ENCODE results near the gene CACNA2D3.

The CACNA2D3 gene

GRCh38 chr3:54349691-54350090 is 227.3 kb downstream of the CACNA2D3 start:
- Histone ChIP-seq H3K9me3 (ENCODE audit: control insufficient read depth in 2 of 2, low read length in 2 of 2) (no peaks in the 10 kb centered on the region), H3K27me3 (ENCODE audit: control insufficient read depth in 1 of 2, insufficient read depth in 2 of 2, low read length in 2 of 2) (no peaks in the 10 kb centered on the region), H3K4me3 (ENCODE audit: low read length in 2 of 2) (no peak overlapping the region), H3K36me3 (ENCODE audit: control insufficient read depth in 2 of 2, insufficient read depth in 2 of 2, low read length in 2 of 2) (no peaks in the 10 kb centered on the region), H3K27ac (ENCODE audit: low read length) (no peak overlapping the region), H3K4me1 (ENCODE audit: control insufficient read depth, insufficient read depth, low read length) (no peaks in the 10 kb centered on the region), H3K9ac (ENCODE audit: low read length in 2 of 2) (no peak overlapping the region)

GRCh38 chr3:54353546-54353945 is 231.2 kb downstream of the CACNA2D3 start:
- Histone ChIP-seq H3K9me3 (ENCODE audit: control insufficient read depth in 2 of 2, low read length in 2 of 2) (no peaks in the 10 kb centered on the region), H3K9ac (ENCODE audit: low read length in 2 of 2) (no peak overlapping the region), H3K4me3 (ENCODE audit: low read length in 2 of 2) (no peak overlapping the region), H3K27me3 (ENCODE audit: control insufficient read depth in 1 of 2, insufficient read depth in 2 of 2, low read length in 2 of 2) (no peaks in the 10 kb centered on the region), H3K36me3 (ENCODE audit: control insufficient read depth in 2 of 2, insufficient read depth in 2 of 2, low read length in 2 of 2) (no peaks in the 10 kb centered on the region), H3K4me1 (ENCODE audit: control insufficient read depth, insufficient read depth, low read length) (peaks cover 11% of the 10 kb centered on the region), H3K27ac (ENCODE audit: low read length) (no peak overlapping the region)

GRCh38 chr3:54353946-54354345 is 231.6 kb downstream of the CACNA2D3 start:
- no peak overlapping the region for H3K4me3 ChIP-seq (ENCODE audit: low read length in 2 of 2)
- no peaks in the 10 kb centered on the region for H3K36me3 ChIP-seq (ENCODE audit: control insufficient read depth in 2 of 2, insufficient read depth in 2 of 2, low read length in 2 of 2)
- H3K27me3 ChIP-seq (ENCODE audit: control insufficient read depth in 1 of 2, insufficient read depth in 2 of 2, low read length in 2 of 2) = no peaks in the 10 kb centered on the region
- no peak overlapping the region for H3K27ac ChIP-seq (ENCODE audit: low read length)
- no peak overlapping the region for H3K9ac ChIP-seq (ENCODE audit: low read length in 2 of 2)
- H3K9me3 ChIP-seq (ENCODE audit: control insufficient read depth in 2 of 2, low read length in 2 of 2) = no peaks in the 10 kb centered on the region
- H3K4me1 ChIP-seq (ENCODE audit: control insufficient read depth, insufficient read depth, low read length) = peaks cover 11% of the 10 kb centered on the region

- no peak overlapping the region for H3K4me3 ChIP-seq (ENCODE audit: low read length in 2 of 2)
- H3K27me3 ChIP-seq (ENCODE audit: control insufficient read depth in 1 of 2, insufficient read depth in 2 of 2, low read length in 2 of 2) = no peaks in the 10 kb centered on the region
- H3K9me3 ChIP-seq (ENCODE audit: control insufficient read depth in 2 of 2, low read length in 2 of 2) = no peaks in the 10 kb centered on the region
- no peak overlapping the region for H3K27ac ChIP-seq (ENCODE audit: low read length)
- no peak overlapping the region for H3K9ac ChIP-seq (ENCODE audit: low read length in 2 of 2)
- H3K36me3 ChIP-seq (ENCODE audit: control insufficient read depth in 2 of 2, insufficient read depth in 2 of 2, low read length in 2 of 2) = no peaks in the 10 kb centered on the region
- peaks cover 17% of the 10 kb centered on the region for H3K4me1 ChIP-seq (ENCODE audit: control insufficient read depth, insufficient read depth, low read length)
Observed at GRCh38 chr3:54355800-54356199, 233.4 kb downstream of the CACNA2D3 start.

GRCh38 chr3:54356261-54357045 is 234.1 kb downstream of the CACNA2D3 start:
- H3K4me1 ChIP-seq (ENCODE audit: control insufficient read depth, insufficient read depth, low read length) = peaks cover 17% of the 10 kb centered on the region
- no peaks in the 10 kb centered on the region for H3K9me3 ChIP-seq (ENCODE audit: control insufficient read depth in 2 of 2, low read length in 2 of 2)
- H3K9ac ChIP-seq (ENCODE audit: low read length in 2 of 2) = no peak overlapping the region
- H3K27ac ChIP-seq (ENCODE audit: low read length) = no peak overlapping the region
- H3K4me3 ChIP-seq (ENCODE audit: low read length in 2 of 2) = no peak overlapping the region
- no peaks in the 10 kb centered on the region for H3K36me3 ChIP-seq (ENCODE audit: control insufficient read depth in 2 of 2, insufficient read depth in 2 of 2, low read length in 2 of 2)
- no peaks in the 10 kb centered on the region for H3K27me3 ChIP-seq (ENCODE audit: control insufficient read depth in 1 of 2, insufficient read depth in 2 of 2, low read length in 2 of 2)

GRCh38 chr3:54357301-54357700 is 234.9 kb downstream of the CACNA2D3 start:
- H3K27me3 ChIP-seq (ENCODE audit: control insufficient read depth in 1 of 2, insufficient read depth in 2 of 2, low read length in 2 of 2) = no peaks in the 10 kb centered on the region
- no peak overlapping the region for H3K27ac ChIP-seq (ENCODE audit: low read length)
- peaks cover 17% of the 10 kb centered on the region for H3K4me1 ChIP-seq (ENCODE audit: control insufficient read depth, insufficient read depth, low read length)
- no peak overlapping the region for H3K4me3 ChIP-seq (ENCODE audit: low read length in 2 of 2)
- H3K9me3 ChIP-seq (ENCODE audit: control insufficient read depth in 2 of 2, low read length in 2 of 2) = no peaks in the 10 kb centered on the region
- H3K36me3 ChIP-seq (ENCODE audit: control insufficient read depth in 2 of 2, insufficient read depth in 2 of 2, low read length in 2 of 2) = no peaks in the 10 kb centered on the region
- no peak overlapping the region for H3K9ac ChIP-seq (ENCODE audit: low read length in 2 of 2)

- no peak overlapping the region for H3K27ac ChIP-seq (ENCODE audit: low read length)
- H3K4me1 ChIP-seq (ENCODE audit: control insufficient read depth, insufficient read depth, low read length) = peaks cover 17% of the 10 kb centered on the region
Observed at GRCh38 chr3:54358316-54358715, 236.0 kb downstream of the CACNA2D3 start.

GRCh38 chr3:54358969-54359694 is 236.8 kb downstream of the CACNA2D3 start:
- no peaks in the 10 kb centered on the region for H3K36me3 ChIP-seq (ENCODE audit: control insufficient read depth in 2 of 2, insufficient read depth in 2 of 2, low read length in 2 of 2)
- H3K9ac ChIP-seq (ENCODE audit: low read length in 2 of 2) = no peak overlapping the region
- no peaks in the 10 kb centered on the region for H3K9me3 ChIP-seq (ENCODE audit: control insufficient read depth in 2 of 2, low read length in 2 of 2)
- no peak overlapping the region for H3K4me3 ChIP-seq (ENCODE audit: low read length in 2 of 2)
- H3K27me3 ChIP-seq (ENCODE audit: control insufficient read depth in 1 of 2, insufficient read depth in 2 of 2, low read length in 2 of 2) = no peaks in the 10 kb centered on the region
- H3K27ac ChIP-seq (ENCODE audit: low read length) = no peak overlapping the region
- H3K4me1 ChIP-seq (ENCODE audit: control insufficient read depth, insufficient read depth, low read length) = peaks cover 17% of the 10 kb centered on the region

More at GRCh38 chr3:54358316-54358715, 236.0 kb downstream of the CACNA2D3 start:
- no peaks in the 10 kb centered on the region for H3K36me3 ChIP-seq (ENCODE audit: control insufficient read depth in 2 of 2, insufficient read depth in 2 of 2, low read length in 2 of 2)
- no peaks in the 10 kb centered on the region for H3K9me3 ChIP-seq (ENCODE audit: control insufficient read depth in 2 of 2, low read length in 2 of 2)
- no peak overlapping the region for H3K9ac ChIP-seq (ENCODE audit: low read length in 2 of 2)
- no peak overlapping the region for H3K4me3 ChIP-seq (ENCODE audit: low read length in 2 of 2)
- no peaks in the 10 kb centered on the region for H3K27me3 ChIP-seq (ENCODE audit: control insufficient read depth in 1 of 2, insufficient read depth in 2 of 2, low read length in 2 of 2)

- H3K27ac ChIP-seq (ENCODE audit: low read length) = no peak overlapping the region
- peaks cover 17% of the 10 kb centered on the region for H3K4me1 ChIP-seq (ENCODE audit: control insufficient read depth, insufficient read depth, low read length)
- no peak overlapping the region for H3K9ac ChIP-seq (ENCODE audit: low read length in 2 of 2)
- no peaks in the 10 kb centered on the region for H3K9me3 ChIP-seq (ENCODE audit: control insufficient read depth in 2 of 2, low read length in 2 of 2)
- H3K36me3 ChIP-seq (ENCODE audit: control insufficient read depth in 2 of 2, insufficient read depth in 2 of 2, low read length in 2 of 2) = no peaks in the 10 kb centered on the region
- H3K27me3 ChIP-seq (ENCODE audit: control insufficient read depth in 1 of 2, insufficient read depth in 2 of 2, low read length in 2 of 2) = no peaks in the 10 kb centered on the region
- H3K4me3 ChIP-seq (ENCODE audit: low read length in 2 of 2) = no peak overlapping the region
Observed at GRCh38 chr3:54360320-54360719, 238.0 kb downstream of the CACNA2D3 start.

GRCh38 chr3:54361746-54362283 is 239.5 kb downstream of the CACNA2D3 start:
- H3K27ac ChIP-seq (ENCODE audit: low read length) = no peak overlapping the region
- no peaks in the 10 kb centered on the region for H3K36me3 ChIP-seq (ENCODE audit: control insufficient read depth in 2 of 2, insufficient read depth in 2 of 2, low read length in 2 of 2)
- no peaks in the 10 kb centered on the region for H3K27me3 ChIP-seq (ENCODE audit: control insufficient read depth in 1 of 2, insufficient read depth in 2 of 2, low read length in 2 of 2)
- no peak overlapping the region for H3K4me3 ChIP-seq (ENCODE audit: low read length in 2 of 2)
- no peaks in the 10 kb centered on the region for H3K9me3 ChIP-seq (ENCODE audit: control insufficient read depth in 2 of 2, low read length in 2 of 2)
- H3K4me1 ChIP-seq (ENCODE audit: control insufficient read depth, insufficient read depth, low read length) = peaks cover 10% of the 10 kb centered on the region
- no peak overlapping the region for H3K9ac ChIP-seq (ENCODE audit: low read length in 2 of 2)

All from stomach smooth muscle (tissue), 2 donors.